ENCODE results near the gene BMPR1B.
"Not testable (repeated sequence)": the region's sequence is repeated elsewhere in the genome, so short reads cannot be mapped to it uniquely, and the experiment has no call there.

The BMPR1B gene

GRCh38 chr4:94763500-94763899 lies 5.7 kb downstream of the BMPR1B start:
- DNase-seq = no peak

GRCh38 chr4:94764069-94764468 lies 6.3 kb downstream of the BMPR1B start:
- DNase-seq = no peak

GRCh38 chr4:94765174-94765573 lies 7.4 kb downstream of the BMPR1B start:
- DNase-seq = no peak

GRCh38 chr4:94765648-94766047 lies 7.9 kb downstream of the BMPR1B start:
- no peak for DNase-seq

GRCh38 chr4:94766856-94767255 lies 9.1 kb downstream of the BMPR1B start:
- no peak for DNase-seq

GRCh38 chr4:94767446-94767845 lies 9.7 kb downstream of the BMPR1B start:
- DNase-seq = no peak

- no peak for DNase-seq
Measured at GRCh38 chr4:94782707-94783106, 25.0 kb downstream of the BMPR1B start.

GRCh38 chr4:94791701-94792100 lies 33.9 kb downstream of the BMPR1B start:
- DNase-seq = no peak

GRCh38 chr4:94798808-94799207 lies 41.1 kb downstream of the BMPR1B start:
- no peak for DNase-seq

- DNase-seq = no peak
Measured at GRCh38 chr4:94801016-94801415, 43.3 kb downstream of the BMPR1B start.

- no peak for DNase-seq
Measured at GRCh38 chr4:94802091-94802490, 44.3 kb downstream of the BMPR1B start.

- no peak for DNase-seq
Measured at GRCh38 chr4:94803181-94803580, 45.4 kb downstream of the BMPR1B start.

GRCh38 chr4:94804650-94805049 lies 46.9 kb downstream of the BMPR1B start:
- DNase-seq = no peak

GRCh38 chr4:94806376-94806775 lies 48.6 kb downstream of the BMPR1B start:
- no peak for DNase-seq

- DNase-seq = no peak
Measured at GRCh38 chr4:94811643-94812042, 53.9 kb downstream of the BMPR1B start.

GRCh38 chr4:94813221-94813620 lies 55.5 kb downstream of the BMPR1B start:
- DNase-seq = peak in 1 of 2 experiments; percentile 23

GRCh38 chr4:94814237-94814636 lies 56.5 kb downstream of the BMPR1B start:
- no peak for DNase-seq

- DNase-seq = peak in 1 of 2 experiments; percentile 14
Measured at GRCh38 chr4:94819371-94820168, 61.8 kb downstream of the BMPR1B start.

GRCh38 chr4:94826206-94826605 lies 68.5 kb downstream of the BMPR1B start:
- no peak for DNase-seq

GRCh38 chr4:94827481-94828110 lies 69.8 kb downstream of the BMPR1B start:
- no peak for DNase-seq

- no peak for DNase-seq
Measured at GRCh38 chr4:94828882-94829281, 71.1 kb downstream of the BMPR1B start.

- no peak for DNase-seq
Measured at GRCh38 chr4:94831607-94832006, 73.9 kb downstream of the BMPR1B start.

GRCh38 chr4:94832329-94832728 lies 74.6 kb downstream of the BMPR1B start:
- not testable (repeated sequence) for DNase-seq

GRCh38 chr4:94833394-94833793 lies 75.6 kb downstream of the BMPR1B start:
- no peak for DNase-seq

- DNase-seq = no peak
Measured at GRCh38 chr4:94834501-94834900, 76.7 kb downstream of the BMPR1B start.

Measured in NCI-H524 (cell line).